GM23338 (cell line): ENCODE results near the gene TMEM219. TPM values are rescaled to one million over a fixed set of nuclear protein-coding genes. Genes with fewer than 3 reads are reported as not detected.

Experiments
- ATAC-seq: fragments of 200-7000 bp; cut with Tn5 transposase; 3 replicates; pipeline ENCODE4 v1.9.1; 2020
- DNase-seq: peaks from one replicate; pipeline ENCODE4 v3.0.0-alpha.2; 2015; ENCODE audit warnings: low spot score
- H2AFZ ChIP-seq: fragments of 200-600 bp; sonication (generic); 2 replicates; pipeline ENCODE4 v1.8.0; 2016; ENCODE audit warnings: antibody characterized with exemption, mild to moderate bottlenecking, moderate library complexity
- H3F3A ChIP-seq: fragments of 200-600 bp; sonication (generic); replicated peaks from 2 replicates; pipeline ENCODE4 v1.8.0; 2017; ENCODE audit warnings: antibody characterized with exemption, mixed run types, low read depth
- H3K27ac ChIP-seq: fragments of 200-600 bp; sonication (generic); 2 replicates; pipeline ENCODE4 v1.6.1; 2016; ENCODE audit warnings: low read depth
- H3K27me3 ChIP-seq: fragments of 200-600 bp; sonication (generic); 2 replicates; pipeline ENCODE4 v1.8.0; 2016; ENCODE audit warnings: mild to moderate bottlenecking, mixed run types, moderate library complexity; ENCODE audit not compliant: insufficient read depth
- H3K36me3 ChIP-seq: fragments of 200-600 bp; sonication (generic); 2 replicates; pipeline ENCODE4 v1.8.0; 2016; ENCODE audit warnings: mild to moderate bottlenecking; ENCODE audit not compliant: insufficient read depth
- H3K4me1 ChIP-seq: fragments of 200-600 bp; sonication (generic); 2 replicates; pipeline ENCODE4 v1.8.0; 2016; ENCODE audit warnings: mild to moderate bottlenecking, moderate library complexity; ENCODE audit not compliant: insufficient read depth
- H3K4me2 ChIP-seq: fragments of 200-600 bp; sonication (generic); 2 replicates; pipeline ENCODE4 v1.7.1; 2017; ENCODE audit warnings: mixed run types
- H3K4me3 ChIP-seq: fragments of 200-600 bp; sonication (generic); 2 replicates; pipeline ENCODE4 v1.6.1; 2016; ENCODE audit warnings: mixed run types
- H3K79me2 ChIP-seq: fragments of 200-600 bp; sonication (generic); replicated peaks from 2 replicates; pipeline ENCODE4 v1.8.0; 2017; ENCODE audit warnings: mild to moderate bottlenecking; ENCODE audit not compliant: insufficient read depth
- H3K9me2 ChIP-seq: fragments of 200-600 bp; sonication (generic); 2 replicates; pipeline ENCODE4 v1.8.0; 2017; ENCODE audit not compliant: insufficient read depth
- H4K20me1 ChIP-seq: fragments of 200-600 bp; sonication (generic); replicated peaks from 2 replicates; pipeline ENCODE4 v1.8.0; 2017; ENCODE audit warnings: mild to moderate bottlenecking; ENCODE audit not compliant: insufficient read depth
- H3K27ac Mint-ChIP-seq: 2 replicates; pipeline ENCODE4 v1.8.0; 2020; ENCODE audit warnings: inconsistent platforms, mild to moderate bottlenecking, moderate library complexity, mixed read lengths
- H3K27me3 Mint-ChIP-seq: 3 replicates; pipeline ENCODE4 v1.8.0; 2022; ENCODE audit warnings: low read depth, mild to moderate bottlenecking, moderate library complexity, mixed read lengths, inconsistent platforms; ENCODE audit not compliant: insufficient read depth, poor library complexity
- H3K36me3 Mint-ChIP-seq: 3 replicates; pipeline ENCODE4 v1.8.0; 2021; ENCODE audit warnings: low read depth, mild to moderate bottlenecking, inconsistent platforms, moderate library complexity, mixed read lengths
- H3K4me1 Mint-ChIP-seq: 3 replicates; pipeline ENCODE4 v1.8.0; 2020; ENCODE audit warnings: mild to moderate bottlenecking, inconsistent platforms, mixed read lengths
- H3K4me3 Mint-ChIP-seq: 3 replicates; pipeline ENCODE4 v1.8.0; 2021; ENCODE audit warnings: moderate library complexity, mild to moderate bottlenecking, inconsistent platforms, mixed read lengths
- H3K9me3 Mint-ChIP-seq: 3 replicates; pipeline ENCODE4 v1.8.0; 2020; ENCODE audit warnings: moderate library complexity, mild to moderate bottlenecking, inconsistent platforms, mixed read lengths
- CREB1 ChIP-seq: fragments of 250-450 bp; sonication (Bioruptor Pico); IDR thresholded peaks from 2 replicates; pipeline ENCODE4 v1.5.0; 2020; ENCODE audit warnings: low read depth, mild to moderate bottlenecking, moderate library complexity
- EZH2 ChIP-seq: fragments of 200-600 bp; sonication (generic); IDR thresholded peaks from one replicate; pipeline ENCODE4 v1.8.0; 2017; ENCODE audit warnings: antibody characterized with exemption, mild to moderate bottlenecking, low read depth; ENCODE audit not compliant: unreplicated experiment
- EZH2phosphoT487 ChIP-seq: fragments of 200-600 bp; sonication (generic); IDR thresholded peaks from one replicate; pipeline ENCODE4 v1.8.1; 2018; ENCODE audit warnings: antibody characterized with exemption; ENCODE audit not compliant: unreplicated experiment
- JUNB ChIP-seq: IDR thresholded peaks from one replicate; pipeline ENCODE4 v1.6.1; 2016; ENCODE audit warnings: antibody characterized with exemption; ENCODE audit not compliant: unreplicated experiment
- NANOG ChIP-seq: IDR thresholded peaks from 2 replicates; pipeline ENCODE4 v1.6.1; 2016; ENCODE audit warnings: antibody characterized with exemption, borderline replicate concordance
- POLR2AphosphoS5 ChIP-seq: IDR thresholded peaks from 2 replicates; pipeline ENCODE4 v1.6.1; 2016; ENCODE audit warnings: antibody characterized with exemption, low read depth
- STAT1 ChIP-seq: IDR thresholded peaks from one replicate; pipeline ENCODE4 v1.6.1; 2016; ENCODE audit warnings: antibody characterized with exemption; ENCODE audit not compliant: unreplicated experiment
- ZNF114 ChIP-seq: fragments of 250-450 bp; sonication (Bioruptor Pico); IDR thresholded peaks from 2 replicates; pipeline ENCODE4 v1.5.0; 2020; ENCODE audit warnings: mild to moderate bottlenecking, moderate library complexity
- ZNF331 ChIP-seq: fragments of 250-450 bp; sonication (Bioruptor Pico); IDR thresholded peaks from 2 replicates; pipeline ENCODE4 v1.5.0; 2020; ENCODE audit warnings: low read depth, mild to moderate bottlenecking, moderate library complexity
- polyA plus RNA-seq: library from polyadenylated mRNA; unstranded; fragments of >200 nt; fragmentation: Nextera tagmentation; extraction: Ambion mirVana; gene quantifications from 2 replicates; pipeline ENCODE4 v1.2.1, GENCODE V29; 2016
- total RNA-seq: library from RNA; depleted of rRNA; stranded (reverse); fragments of >200 nt; shearing (Covaris generic); gene quantifications from 2 replicates; pipeline ENCODE4 v1.2.3, GENCODE V29; 2014
- TF ChIP-seq, protein P1 (sequence below): IDR thresholded peaks from 2 replicates; pipeline ENCODE4 v1.6.1; 2016; ENCODE audit warnings: antibody characterized with exemption
- TF ChIP-seq, protein P2 (sequence below): fragments of 250-450 bp; sonication (Bioruptor Pico); IDR thresholded peaks from 2 replicates; pipeline ENCODE4 v1.5.0; 2020; ENCODE audit warnings: mild to moderate bottlenecking, moderate library complexity
- TF ChIP-seq, protein P3 (sequence below): IDR thresholded peaks from one replicate; pipeline ENCODE4 v1.6.1; 2018; ENCODE audit warnings: antibody characterized with exemption; ENCODE audit not compliant: unreplicated experiment
- TF ChIP-seq, protein P4 (sequence below), 2 experiments: fragments of 200-600 bp in 1 of 2; sonication (generic) in 1 of 2; conservative IDR thresholded peaks; 2 replicates each; pipeline versions ENCODE4 v1.5.1 to v1.6.1; 2016 to 2017; ENCODE audit warnings: antibody characterized with exemption in 2 of 2, low read depth in 2 of 2, mild to moderate bottlenecking in 2 of 2, moderate library complexity in 1 of 2

TMEM219 gene
- total and polyA plus RNA-seq, 2 experiments from 2014 or later = 50.0 to 82.3 TPM

DNA sequence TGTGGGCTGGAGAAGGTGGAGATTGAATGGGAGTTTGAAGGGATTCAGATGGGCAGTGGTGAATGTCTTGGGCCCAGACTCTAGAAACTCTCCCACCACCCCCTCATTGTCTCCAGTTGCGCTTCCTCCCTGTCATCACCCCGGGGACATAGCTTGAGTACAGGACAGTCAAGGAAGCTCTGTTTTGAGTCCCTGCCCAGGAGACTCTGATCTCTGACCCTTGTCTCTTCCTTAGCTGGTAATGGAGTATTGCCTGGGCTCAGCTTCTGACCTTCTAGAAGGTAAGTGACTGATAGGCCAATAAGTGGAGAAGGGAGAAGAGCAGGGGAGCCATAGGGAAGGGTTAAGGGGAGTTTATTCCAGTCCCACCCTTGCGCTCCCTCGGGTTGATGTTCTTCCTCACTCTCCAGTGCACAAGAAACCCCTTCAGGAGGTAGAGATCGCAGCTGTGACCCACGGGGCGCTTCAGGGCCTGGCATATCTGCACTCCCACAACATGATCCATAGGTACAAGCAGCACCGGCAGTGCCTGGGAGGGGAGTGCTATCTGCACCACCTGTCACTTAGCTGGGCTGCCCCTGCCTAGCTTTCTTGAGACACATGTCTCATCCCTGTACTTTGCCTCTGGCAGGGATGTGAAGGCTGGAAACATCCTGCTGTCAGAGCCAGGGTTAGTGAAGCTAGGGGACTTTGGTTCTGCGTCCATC lies 16.8 kb downstream of the TMEM219 start:
- Mint-ChIP-seq H3K27ac (no peak overlapping the region), H3K36me3 (peaks cover 35% of the 10 kb centered on the region), H3K4me3 (no peak overlapping the region), H3K4me1 (peaks cover 29% of the 10 kb centered on the region), H3K9me3 (no peaks in the 10 kb centered on the region; the same call in 2 of the 3 replicates), H3K27me3 (peaks cover 2% of the 10 kb centered on the region)
- DNase-seq (no peak), ATAC-seq (no peak)
- Histone ChIP-seq H3K4me3 (no peak overlapping the region), H4K20me1 (peaks cover 17% of the 10 kb centered on the region), H3F3A (0 out of 2 replicates have a peak, but pooled peaks cover 12% of the 10 kb centered on the region), H3K27me3 (no peaks in the 10 kb centered on the region), H3K4me1 (peaks cover 27% of the 10 kb centered on the region), H2AFZ (no peak overlapping the region), H3K36me3 (peaks cover 21% of the 10 kb centered on the region), H3K79me2 (peaks cover 37% of the 10 kb centered on the region), H3K27ac (no peak overlapping the region), H3K4me2 (no peak overlapping the region), H3K9me2 (no peaks in the 10 kb centered on the region)
- TF ChIP-seq ZNF331 (CRISPR knock-in tag) (no peak), CREB1 (no peak), JUNB (no peak), EZH2phosphoT487 (no peak), POLR2AphosphoS5 (no peak), EZH2 (no peak), NANOG (no peak), STAT1 (no peak), ZNF114 (CRISPR knock-in tag) (no peak)
- TF ChIP-seq, protein P1, sequence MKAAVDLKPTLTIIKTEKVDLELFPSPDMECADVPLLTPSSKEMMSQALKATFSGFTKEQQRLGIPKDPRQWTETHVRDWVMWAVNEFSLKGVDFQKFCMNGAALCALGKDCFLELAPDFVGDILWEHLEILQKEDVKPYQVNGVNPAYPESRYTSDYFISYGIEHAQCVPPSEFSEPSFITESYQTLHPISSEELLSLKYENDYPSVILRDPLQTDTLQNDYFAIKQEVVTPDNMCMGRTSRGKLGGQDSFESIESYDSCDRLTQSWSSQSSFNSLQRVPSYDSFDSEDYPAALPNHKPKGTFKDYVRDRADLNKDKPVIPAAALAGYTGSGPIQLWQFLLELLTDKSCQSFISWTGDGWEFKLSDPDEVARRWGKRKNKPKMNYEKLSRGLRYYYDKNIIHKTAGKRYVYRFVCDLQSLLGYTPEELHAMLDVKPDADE = no peak
- TF ChIP-seq, protein P2, sequence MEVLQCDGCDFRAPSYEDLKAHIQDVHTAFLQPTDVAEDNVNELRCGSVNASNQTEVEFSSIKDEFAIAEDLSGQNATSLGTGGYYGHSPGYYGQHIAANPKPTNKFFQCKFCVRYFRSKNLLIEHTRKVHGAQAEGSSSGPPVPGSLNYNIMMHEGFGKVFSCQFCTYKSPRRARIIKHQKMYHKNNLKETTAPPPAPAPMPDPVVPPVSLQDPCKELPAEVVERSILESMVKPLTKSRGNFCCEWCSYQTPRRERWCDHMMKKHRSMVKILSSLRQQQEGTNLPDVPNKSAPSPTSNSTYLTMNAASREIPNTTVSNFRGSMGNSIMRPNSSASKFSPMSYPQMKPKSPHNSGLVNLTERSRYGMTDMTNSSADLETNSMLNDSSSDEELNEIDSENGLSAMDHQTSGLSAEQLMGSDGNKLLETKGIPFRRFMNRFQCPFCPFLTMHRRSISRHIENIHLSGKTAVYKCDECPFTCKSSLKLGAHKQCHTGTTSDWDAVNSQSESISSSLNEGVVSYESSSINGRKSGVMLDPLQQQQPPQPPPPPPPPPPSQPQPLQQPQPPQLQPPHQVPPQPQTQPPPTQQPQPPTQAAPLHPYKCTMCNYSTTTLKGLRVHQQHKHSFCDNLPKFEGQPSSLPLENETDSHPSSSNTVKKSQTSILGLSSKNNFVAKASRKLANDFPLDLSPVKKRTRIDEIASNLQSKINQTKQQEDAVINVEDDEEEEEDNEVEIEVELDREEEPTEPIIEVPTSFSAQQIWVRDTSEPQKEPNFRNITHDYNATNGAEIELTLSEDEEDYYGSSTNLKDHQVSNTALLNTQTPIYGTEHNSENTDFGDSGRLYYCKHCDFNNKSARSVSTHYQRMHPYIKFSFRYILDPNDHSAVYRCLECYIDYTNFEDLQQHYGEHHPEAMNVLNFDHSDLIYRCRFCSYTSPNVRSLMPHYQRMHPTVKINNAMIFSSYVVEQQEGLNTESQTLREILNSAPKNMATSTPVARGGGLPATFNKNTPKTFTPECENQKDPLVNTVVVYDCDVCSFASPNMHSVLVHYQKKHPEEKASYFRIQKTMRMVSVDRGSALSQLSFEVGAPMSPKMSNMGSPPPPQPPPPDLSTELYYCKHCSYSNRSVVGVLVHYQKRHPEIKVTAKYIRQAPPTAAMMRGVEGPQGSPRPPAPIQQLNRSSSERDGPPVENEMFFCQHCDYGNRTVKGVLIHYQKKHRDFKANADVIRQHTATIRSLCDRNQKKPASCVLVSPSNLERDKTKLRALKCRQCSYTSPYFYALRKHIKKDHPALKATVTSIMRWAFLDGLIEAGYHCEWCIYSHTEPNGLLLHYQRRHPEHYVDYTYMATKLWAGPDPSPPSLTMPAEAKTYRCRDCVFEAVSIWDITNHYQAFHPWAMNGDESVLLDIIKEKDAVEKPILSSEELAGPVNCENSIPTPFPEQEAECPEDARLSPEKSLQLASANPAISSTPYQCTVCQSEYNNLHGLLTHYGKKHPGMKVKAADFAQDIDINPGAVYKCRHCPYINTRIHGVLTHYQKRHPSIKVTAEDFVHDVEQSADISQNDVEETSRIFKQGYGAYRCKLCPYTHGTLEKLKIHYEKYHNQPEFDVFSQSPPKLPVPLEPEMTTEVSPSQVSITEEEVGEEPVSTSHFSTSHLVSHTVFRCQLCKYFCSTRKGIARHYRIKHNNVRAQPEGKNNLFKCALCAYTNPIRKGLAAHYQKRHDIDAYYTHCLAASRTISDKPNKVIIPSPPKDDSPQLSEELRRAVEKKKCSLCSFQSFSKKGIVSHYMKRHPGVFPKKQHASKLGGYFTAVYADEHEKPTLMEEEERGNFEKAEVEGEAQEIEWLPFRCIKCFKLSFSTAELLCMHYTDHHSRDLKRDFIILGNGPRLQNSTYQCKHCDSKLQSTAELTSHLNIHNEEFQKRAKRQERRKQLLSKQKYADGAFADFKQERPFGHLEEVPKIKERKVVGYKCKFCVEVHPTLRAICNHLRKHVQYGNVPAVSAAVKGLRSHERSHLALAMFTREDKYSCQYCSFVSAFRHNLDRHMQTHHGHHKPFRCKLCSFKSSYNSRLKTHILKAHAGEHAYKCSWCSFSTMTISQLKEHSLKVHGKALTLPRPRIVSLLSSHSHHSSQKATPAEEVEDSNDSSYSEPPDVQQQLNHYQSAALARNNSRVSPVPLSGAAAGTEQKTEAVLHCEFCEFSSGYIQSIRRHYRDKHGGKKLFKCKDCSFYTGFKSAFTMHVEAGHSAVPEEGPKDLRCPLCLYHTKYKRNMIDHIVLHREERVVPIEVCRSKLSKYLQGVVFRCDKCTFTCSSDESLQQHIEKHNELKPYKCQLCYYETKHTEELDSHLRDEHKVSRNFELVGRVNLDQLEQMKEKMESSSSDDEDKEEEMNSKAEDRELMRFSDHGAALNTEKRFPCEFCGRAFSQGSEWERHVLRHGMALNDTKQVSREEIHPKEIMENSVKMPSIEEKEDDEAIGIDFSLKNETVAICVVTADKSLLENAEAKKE = no peak
- TF ChIP-seq, protein P3, sequence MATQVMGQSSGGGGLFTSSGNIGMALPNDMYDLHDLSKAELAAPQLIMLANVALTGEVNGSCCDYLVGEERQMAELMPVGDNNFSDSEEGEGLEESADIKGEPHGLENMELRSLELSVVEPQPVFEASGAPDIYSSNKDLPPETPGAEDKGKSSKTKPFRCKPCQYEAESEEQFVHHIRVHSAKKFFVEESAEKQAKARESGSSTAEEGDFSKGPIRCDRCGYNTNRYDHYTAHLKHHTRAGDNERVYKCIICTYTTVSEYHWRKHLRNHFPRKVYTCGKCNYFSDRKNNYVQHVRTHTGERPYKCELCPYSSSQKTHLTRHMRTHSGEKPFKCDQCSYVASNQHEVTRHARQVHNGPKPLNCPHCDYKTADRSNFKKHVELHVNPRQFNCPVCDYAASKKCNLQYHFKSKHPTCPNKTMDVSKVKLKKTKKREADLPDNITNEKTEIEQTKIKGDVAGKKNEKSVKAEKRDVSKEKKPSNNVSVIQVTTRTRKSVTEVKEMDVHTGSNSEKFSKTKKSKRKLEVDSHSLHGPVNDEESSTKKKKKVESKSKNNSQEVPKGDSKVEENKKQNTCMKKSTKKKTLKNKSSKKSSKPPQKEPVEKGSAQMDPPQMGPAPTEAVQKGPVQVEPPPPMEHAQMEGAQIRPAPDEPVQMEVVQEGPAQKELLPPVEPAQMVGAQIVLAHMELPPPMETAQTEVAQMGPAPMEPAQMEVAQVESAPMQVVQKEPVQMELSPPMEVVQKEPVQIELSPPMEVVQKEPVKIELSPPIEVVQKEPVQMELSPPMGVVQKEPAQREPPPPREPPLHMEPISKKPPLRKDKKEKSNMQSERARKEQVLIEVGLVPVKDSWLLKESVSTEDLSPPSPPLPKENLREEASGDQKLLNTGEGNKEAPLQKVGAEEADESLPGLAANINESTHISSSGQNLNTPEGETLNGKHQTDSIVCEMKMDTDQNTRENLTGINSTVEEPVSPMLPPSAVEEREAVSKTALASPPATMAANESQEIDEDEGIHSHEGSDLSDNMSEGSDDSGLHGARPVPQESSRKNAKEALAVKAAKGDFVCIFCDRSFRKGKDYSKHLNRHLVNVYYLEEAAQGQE = no peak
- TF ChIP-seq, protein P4, sequence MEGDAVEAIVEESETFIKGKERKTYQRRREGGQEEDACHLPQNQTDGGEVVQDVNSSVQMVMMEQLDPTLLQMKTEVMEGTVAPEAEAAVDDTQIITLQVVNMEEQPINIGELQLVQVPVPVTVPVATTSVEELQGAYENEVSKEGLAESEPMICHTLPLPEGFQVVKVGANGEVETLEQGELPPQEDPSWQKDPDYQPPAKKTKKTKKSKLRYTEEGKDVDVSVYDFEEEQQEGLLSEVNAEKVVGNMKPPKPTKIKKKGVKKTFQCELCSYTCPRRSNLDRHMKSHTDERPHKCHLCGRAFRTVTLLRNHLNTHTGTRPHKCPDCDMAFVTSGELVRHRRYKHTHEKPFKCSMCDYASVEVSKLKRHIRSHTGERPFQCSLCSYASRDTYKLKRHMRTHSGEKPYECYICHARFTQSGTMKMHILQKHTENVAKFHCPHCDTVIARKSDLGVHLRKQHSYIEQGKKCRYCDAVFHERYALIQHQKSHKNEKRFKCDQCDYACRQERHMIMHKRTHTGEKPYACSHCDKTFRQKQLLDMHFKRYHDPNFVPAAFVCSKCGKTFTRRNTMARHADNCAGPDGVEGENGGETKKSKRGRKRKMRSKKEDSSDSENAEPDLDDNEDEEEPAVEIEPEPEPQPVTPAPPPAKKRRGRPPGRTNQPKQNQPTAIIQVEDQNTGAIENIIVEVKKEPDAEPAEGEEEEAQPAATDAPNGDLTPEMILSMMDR (conservative IDR thresholded peaks at IDR 0.05; ENCODE audit: low read depth in 2 of 2) = no peak
